HepG2 (cell line): ENCODE measurements around the gene DKKL1. TPM values are rescaled to one million over a fixed set of nuclear protein-coding genes. Genes with fewer than 3 reads are reported as not detected.

Source experiments
- ATAC-seq: fragments of 200-7000 bp; cut with Tn5 transposase; 3 replicates; pipeline ENCODE4 v1.9.1; 2020; ENCODE audit warnings: mild to moderate bottlenecking, moderate library complexity
- BruUV-seq: library from RNA; stranded (reverse); fragments of 400-500 nt; replicated peaks from 2 replicates; lab custom pipeline; 2021; lab: Mats Ljungman, UMichigan
- CTCF ChIA-PET: fragments of 300-600 bp; formaldehyde crosslinking; extraction: SDS; loops from one replicate; lab custom pipeline; 2021; ENCODE audit warnings: low total read pairs, inconsistent platforms, low intra/inter-chr PET ratio; lab: Yijun Ruan, JAX
- POLR2A ChIA-PET: fragments of 350-600 bp; sonication (Branson Sonifier 250); formaldehyde crosslinking; loops from one replicate; lab custom pipeline; 2020; ENCODE audit warnings: antibody characterized with exemption, inconsistent platforms; lab: Yijun Ruan, JAX
- DNase-seq: peaks from one replicate; pipeline ENCODE4 v3.0.0-alpha.2; 2015; ENCODE audit warnings: low spot score
- FAIRE-seq: peaks from 3 replicates; lab custom pipeline; 2011; peaks lifted over from hg19 to GRCh38; lab: Jason Lieb, UNC
- H2AFZ ChIP-seq: one replicate; pipeline ENCODE4 v1.6.1; 2011; ENCODE audit warnings: low read length, inconsistent platforms
- H3K27ac ChIP-seq: fragments of 300-600 bp; 3 replicates; pipeline ENCODE4 v1.8.0; 2011; ENCODE audit warnings: mixed run types, mild to moderate bottlenecking, mixed read lengths, low read length, inconsistent platforms; ENCODE audit not compliant: insufficient read depth; ENCODE audit errors: extremely low read length
- H3K27me3 ChIP-seq, 2 experiments: fragments of 200-600 bp in 1 of 2; 2 replicates in 1 of 2; 3 replicates in 1 of 2; pipeline versions ENCODE4 v1.6.0 to v1.8.0; 2011; ENCODE audit warnings: low read length in 2 of 2, mild to moderate bottlenecking in 2 of 2, moderate library complexity in 2 of 2, inconsistent platforms in 1 of 2; ENCODE audit not compliant: insufficient read depth in 2 of 2, control insufficient read depth in 1 of 2
- H3K36me3 ChIP-seq, 2 experiments: fragments of 200-600 bp in 1 of 2; replicated peaks in 1 of 2; 2 replicates in 1 of 2; 3 replicates in 1 of 2; pipeline versions ENCODE4 v1.5.1 to v1.8.0; 2011; ENCODE audit warnings: low read length in 2 of 2, inconsistent platforms in 1 of 2; ENCODE audit not compliant: insufficient read depth in 2 of 2, control insufficient read depth in 1 of 2
- H3K4me1 ChIP-seq: 2 replicates; pipeline ENCODE4 v1.5.1; 2012; ENCODE audit warnings: low read length, inconsistent platforms; ENCODE audit not compliant: insufficient read depth
- H3K4me2 ChIP-seq: 2 replicates; pipeline ENCODE4 v1.6.0; 2011; ENCODE audit warnings: low read depth, low read length, inconsistent platforms
- H3K4me3 ChIP-seq, 3 experiments: fragments of 200-600 bp in 1 of 3; sonication (generic), shearing (Covaris generic) in 1 of 3; replicated peaks in 1 of 3; 2 replicates each; pipeline ENCODE4 v1.5.1; 2011 to 2016; ENCODE audit warnings: low read length in 3 of 3, inconsistent platforms in 2 of 3, low read depth in 2 of 3, mild to moderate bottlenecking in 2 of 3, control low read depth in 1 of 3, mixed read lengths in 1 of 3; ENCODE audit not compliant: insufficient read depth in 1 of 3
- H3K79me2 ChIP-seq: one replicate; pipeline ENCODE4 v1.6.1; 2011; ENCODE audit warnings: low read length, inconsistent platforms; ENCODE audit not compliant: insufficient read depth
- H3K9ac ChIP-seq: 2 replicates; pipeline ENCODE4 v1.6.0; 2011; ENCODE audit warnings: mild to moderate bottlenecking, low read depth, low read length, inconsistent platforms; ENCODE audit not compliant: insufficient read depth
- H3K9me3 ChIP-seq: 2 replicates; pipeline ENCODE4 v1.5.1; 2012; ENCODE audit warnings: mild to moderate bottlenecking, low read length
- H4K20me1 ChIP-seq: 2 replicates; pipeline ENCODE4 v1.6.0; 2011; ENCODE audit warnings: inconsistent platforms, mild to moderate bottlenecking, low read length, moderate library complexity; ENCODE audit not compliant: insufficient read depth
- ARID2 ChIP-seq: sonication (generic); formaldehyde crosslinking; IDR thresholded peaks from 2 replicates; pipeline ENCODE4 v1.8.1; 2022; ENCODE audit warnings: mild to moderate bottlenecking, missing genetic modification reagents, borderline replicate concordance
- CSRNP2 ChIP-seq: sonication (generic); formaldehyde crosslinking; conservative IDR thresholded peaks from 2 replicates; pipeline ENCODE4 v1.8.0; 2022; ENCODE audit warnings: low read depth, missing genetic modification reagents
- ESRRA ChIP-seq: sonication (generic); formaldehyde crosslinking; IDR thresholded peaks from 2 replicates; pipeline ENCODE4 v1.5.1; 2020; ENCODE audit warnings: mild to moderate bottlenecking, low read depth, missing genetic modification reagents
- KDM1A ChIP-seq: IDR thresholded peaks from 2 replicates; pipeline ENCODE4 v1.6.1; 2016; ENCODE audit warnings: missing compliant biosample characterization
- RBFOX2 ChIP-seq: fragments of 200-400 bp; formaldehyde crosslinking; IDR thresholded peaks from 2 replicates; pipeline ENCODE4 v1.6.1; 2017; ENCODE audit warnings: low read depth, mild to moderate bottlenecking, low read length
- SMC3 ChIP-seq: IDR thresholded peaks from 2 replicates; pipeline ENCODE4 v1.6.1; 2011; ENCODE audit warnings: low read length, improper control_type of control experiment
- SOX13 ChIP-seq, 3 experiments: fragments of 450-650 bp in 1 of 3; sonication (generic) in 1 of 3; formaldehyde crosslinking in 1 of 3; IDR thresholded peaks in 2 of 3; conservative IDR thresholded peaks in 1 of 3; 2 replicates each; pipeline versions ENCODE4 v1.5.0 to v1.6.1; 2016 to 2020; ENCODE audit warnings: antibody characterized with exemption in 1 of 3, mild to moderate bottlenecking in 1 of 3, missing compliant biosample characterization in 1 of 3, missing genetic modification reagents in 1 of 3, moderate library complexity in 1 of 3
- YEATS2 ChIP-seq: sonication (generic); formaldehyde crosslinking; IDR thresholded peaks from 2 replicates; pipeline ENCODE4 v1.4.0; 2020; ENCODE audit warnings: missing genetic modification reagents, borderline replicate concordance
- ZBTB7B ChIP-seq: sonication (generic); formaldehyde crosslinking; IDR thresholded peaks from 2 replicates; pipeline ENCODE4 v1.4.0; 2020; ENCODE audit warnings: missing genetic modification reagents
- ZNF343 ChIP-seq: sonication (generic); formaldehyde crosslinking; IDR thresholded peaks from 2 replicates; pipeline ENCODE4 v1.4.0; 2020; ENCODE audit warnings: mild to moderate bottlenecking, missing genetic modification reagents
- ZNF513 ChIP-seq: sonication (generic); formaldehyde crosslinking; conservative IDR thresholded peaks from 2 replicates; pipeline ENCODE4 v1.5.0; 2020; ENCODE audit warnings: missing genetic modification reagents
- WGBS: methylation state at CpG from one replicate; pipeline ENCODE4 v1.1.6; 2017; ENCODE audit warnings: low lambda C conversion rate; 5-methylcytosine and 5-hydroxymethylcytosine counted together
- in situ Hi-C: cut with HindIII; loops from 2 replicates; pipeline ENCODE4 v1.10.0; 2017; ENCODE audit warnings: low pct_unique_long_range_greater_than_20kb; ENCODE audit not compliant: extremely low pct_ligation_motif_present
- intact Hi-C: fragments of 100-400 bp; cut with micrococcal nuclease; formaldehyde crosslinking; loops from one replicate; pipeline ENCODE4 v1.10.0; 2022; ENCODE audit not compliant: unreplicated experiment
- polyA plus RNA-seq, 8 experiments: library from polyadenylated mRNA; depleted of rRNA in 3 of 8; stranded (reverse) in 7 of 8; unstranded in 1 of 8; fragments of >200 nt; fragmentation: Illumina TruSeq in 4 of 8; extraction: Trizol in 4 of 8; gene quantifications; 2 replicates each; pipeline versions ENCODE4 v1.2.1 to v1.2.3, GENCODE V29; 2011 to 2016; ENCODE audit warnings: low read depth in 4 of 8, missing spikeins in 1 of 8, mixed read lengths in 1 of 8; ENCODE audit not compliant: insufficient read depth in 1 of 8
- total RNA-seq, 5 experiments: library from RNA; depleted of rRNA; stranded (reverse); fragments of >200 nt; fragmentation: Illumina TruSeq; extraction: Trizol; gene quantifications; 2 replicates each; pipeline ENCODE4 v1.2.3, GENCODE V29; 2016; ENCODE audit warnings: low read depth in 1 of 5

DKKL1 gene
- total and polyA plus RNA-seq, 2 of the 13 experiments (the other 11 are each of a cell fraction or from before 2014, with no cell fraction given): 0.30 to 0.31 TPM

GRCh38 chr19:49396738-49397505, 33.2 kb downstream of the DKKL1 start:
- Histone ChIP-seq H3K27ac (no peak overlapping the region), H2AFZ (no peak overlapping the region), H3K36me3 (no peaks in the 10 kb centered on the region), H3K4me3 (no peak overlapping the region), H3K27me3 (peaks cover 6 to 47% of the 10 kb centered on the region in 2 experiments; a peak in 3 of 5 replicates), H3K9me3 (no peaks in the 10 kb centered on the region), H3K4me1 (0 out of 2 replicates have a peak, but pooled peaks cover 13% of the 10 kb centered on the region), H3K9ac (no peak overlapping the region), H3K4me2 (no peak overlapping the region), H4K20me1 (no peaks in the 10 kb centered on the region), H3K79me2 (no peaks in the 10 kb centered on the region)
- intact Hi-C loops (no loop called here), in situ Hi-C loops (no loop called here)
- FAIRE-seq (no peak), ATAC-seq (no peak), DNase-seq (no peak)
- no peak for TF ChIP-seq ARID2 (CRISPR knock-in tag)
- no peak for TF ChIP-seq RBFOX2
- no peak for TF ChIP-seq ZBTB7B (CRISPR knock-in tag)
- TF ChIP-seq KDM1A (CRISPR knock-in tag): no peak
- no peak for TF ChIP-seq CSRNP2 (CRISPR knock-in tag)
- TF ChIP-seq ZNF343: no peak
- no peak for TF ChIP-seq SOX13 (IDR thresholded peaks at IDR 0.05)
- TF ChIP-seq SOX13 (CRISPR knock-in tag; conservative IDR thresholded peaks at IDR 0.05 in 1 of 2, IDR thresholded peaks at IDR 0.05 in 1 of 2): no peak
- TF ChIP-seq ESRRA: no peak
- TF ChIP-seq YEATS2: no peak
- TF ChIP-seq SMC3: no peak
- no peak for TF ChIP-seq ZNF513 (CRISPR knock-in tag)
- WGBS: 27% methylated on average over 8 of the region's 8 CpGs
- BruUV-seq: no TSS peak
- ChIA-PET CTCF (no interaction called here), POLR2A (no interaction called here)
